Limb (tissue), 2 donors: ENCODE results near the gene CHST12.
"Not testable (repeated sequence)": the region's sequence is repeated elsewhere in the genome, so short reads cannot be mapped to it uniquely, and the experiment has no call there.

Experiments used
- DNase-seq, 2 donors: peaks; one replicate each; pipeline ENCODE4 v3.0.0-alpha.2; 2016; ENCODE audit errors: extremely low spot score in 2 of 2

CHST12 gene

GRCh38 chr7:2403718-2404648, 572 bp downstream of the CHST12 start:
- DNase-seq, result peak in 1 of 2 donors; percentile 65

- DNase-seq, result no peak
Observed at GRCh38 chr7:2404714-2405119, 1.3 kb downstream of the CHST12 start.

GRCh38 chr7:2405201-2405600, 1.8 kb downstream of the CHST12 start:
- DNase-seq, result no peak

GRCh38 chr7:2405601-2406345, 2.4 kb downstream of the CHST12 start:
- no peak for DNase-seq

- no peak for DNase-seq
Observed at GRCh38 chr7:2409745-2410414, 6.5 kb downstream of the CHST12 start.

GRCh38 chr7:2411049-2411448, 7.6 kb downstream of the CHST12 start:
- DNase-seq, result no peak

- DNase-seq, result no peak
Observed at GRCh38 chr7:2411815-2412586, 8.6 kb downstream of the CHST12 start.

GRCh38 chr7:2412587-2413201, 9.3 kb downstream of the CHST12 start:
- no peak for DNase-seq

GRCh38 chr7:2416063-2416462, 12.7 kb downstream of the CHST12 start:
- DNase-seq, result no peak

GRCh38 chr7:2416650-2417049, 13.2 kb downstream of the CHST12 start:
- DNase-seq, result no peak

GRCh38 chr7:2417178-2417577, 13.8 kb downstream of the CHST12 start:
- not testable (repeated sequence) for DNase-seq

- DNase-seq, result no peak
Observed at GRCh38 chr7:2417981-2418481, 14.6 kb downstream of the CHST12 start.

GRCh38 chr7:2420216-2420933, 17.0 kb downstream of the CHST12 start:
- DNase-seq, result no peak

GRCh38 chr7:2421943-2422310, 18.5 kb downstream of the CHST12 start:
- no peak for DNase-seq

- DNase-seq, result no peak
Observed at GRCh38 chr7:2425749-2426148, 22.3 kb downstream of the CHST12 start.

GRCh38 chr7:2431260-2431867, 28.0 kb downstream of the CHST12 start:
- DNase-seq, result no peak

- no peak for DNase-seq
Observed at GRCh38 chr7:2432910-2433712, 29.7 kb downstream of the CHST12 start.

- no peak for DNase-seq
Observed at GRCh38 chr7:2433713-2434550, 30.5 kb downstream of the CHST12 start.
